Activated naive CD8-positive, alpha-beta T cell treated with anti-CD3 and anti-CD28 coated beads for 36 hours (primary cell): Measurements from ENCODE around the gene TMEM131. TPM values are rescaled to one million over a fixed set of nuclear protein-coding genes. Genes with fewer than 3 reads are reported as not detected.
"Not testable (repeated sequence)": the region's sequence is repeated elsewhere in the genome, so short reads cannot be mapped to it uniquely, and the experiment has no call there.

Experiments used
- DNase-seq: peaks from one replicate; pipeline ENCODE4 v3.0.0; 2021
- H3K27ac Mint-ChIP-seq: one replicate; pipeline ENCODE4 v1.8.0; 2022; ENCODE audit warnings: mild to moderate bottlenecking, moderate library complexity, mixed read lengths
- H3K27me3 Mint-ChIP-seq: one replicate; pipeline ENCODE4 v1.8.0; 2022; ENCODE audit warnings: mild to moderate bottlenecking, mixed read lengths
- H3K36me3 Mint-ChIP-seq: one replicate; pipeline ENCODE4 v1.8.0; 2021; ENCODE audit warnings: mild to moderate bottlenecking, mixed read lengths
- H3K4me1 Mint-ChIP-seq: one replicate; pipeline ENCODE4 v1.8.0; 2021; ENCODE audit warnings: mixed read lengths
- H3K4me3 Mint-ChIP-seq: one replicate; pipeline ENCODE4 v1.8.0; 2022; ENCODE audit warnings: mild to moderate bottlenecking, moderate library complexity, mixed read lengths
- H3K9me3 Mint-ChIP-seq: one replicate; pipeline ENCODE4 v1.8.0; 2022; ENCODE audit warnings: mixed read lengths
- total RNA-seq, 2 experiments: library from RNA; stranded (reverse); gene quantifications; one replicate each; pipeline ENCODE4 v1.2.3, GENCODE V29; 2021

TMEM131 gene
- total RNA-seq, 2 experiments from 2014 or later: 25.2 to 27.9 TPM

GRCh38 chr2:97958184-97958583 is 37.6 kb downstream of the TMEM131 start:
- Mint-ChIP-seq H3K27ac (no peak overlapping the region), H3K36me3 (peaks cover 11% of the 10 kb centered on the region), H3K9me3 (peaks cover 5% of the 10 kb centered on the region), H3K4me3 (no peak overlapping the region), H3K27me3 (no peaks in the 10 kb centered on the region), H3K4me1 (peaks cover 68% of the 10 kb centered on the region)
- no peak for DNase-seq

- Mint-ChIP-seq H3K4me1 (peaks cover 65% of the 10 kb centered on the region), H3K27ac (peak overlapping the region; percentile 30), H3K9me3 (peaks cover 5% of the 10 kb centered on the region), H3K4me3 (no peak overlapping the region), H3K27me3 (no peaks in the 10 kb centered on the region), H3K36me3 (peaks cover 11% of the 10 kb centered on the region)
- no peak for DNase-seq
Observed at GRCh38 chr2:97957432-97958183, 38.1 kb downstream of the TMEM131 start.

- H3K9me3 Mint-ChIP-seq, H3K27me3 Mint-ChIP-seq, H3K27ac Mint-ChIP-seq, H3K36me3 Mint-ChIP-seq, H3K4me3 Mint-ChIP-seq, DNase-seq: not testable (repeated sequence)
- peaks cover 68% of the 10 kb centered on the region for H3K4me1 Mint-ChIP-seq
Observed at GRCh38 chr2:97956753-97957152, 39.0 kb downstream of the TMEM131 start.

- Mint-ChIP-seq H3K4me1 (peaks cover 65% of the 10 kb centered on the region), H3K4me3 (no peak overlapping the region), H3K9me3 (no peaks in the 10 kb centered on the region), H3K36me3 (peaks cover 14% of the 10 kb centered on the region), H3K27ac (peak overlapping the region; percentile 51), H3K27me3 (no peaks in the 10 kb centered on the region)
- DNase-seq: no peak
Observed at GRCh38 chr2:97953853-97954252, 41.9 kb downstream of the TMEM131 start.

GRCh38 chr2:97952357-97952756 is 43.4 kb downstream of the TMEM131 start:
- Mint-ChIP-seq H3K27me3 (no peaks in the 10 kb centered on the region), H3K27ac (no peak overlapping the region), H3K4me3 (no peak overlapping the region), H3K36me3 (peaks cover 17% of the 10 kb centered on the region), H3K4me1 (peaks cover 57% of the 10 kb centered on the region), H3K9me3 (no peaks in the 10 kb centered on the region)
- no peak for DNase-seq

- no peak overlapping the region for H3K4me3 Mint-ChIP-seq
- H3K36me3 Mint-ChIP-seq: peaks cover 17% of the 10 kb centered on the region
- no peak overlapping the region for H3K27ac Mint-ChIP-seq
Observed at GRCh38 chr2:97951155-97951680, 44.5 kb downstream of the TMEM131 start.

GRCh38 chr2:97950329-97951154 is 45.2 kb downstream of the TMEM131 start:
- Mint-ChIP-seq H3K27ac (no peak overlapping the region), H3K36me3 (peaks cover 17% of the 10 kb centered on the region), H3K4me3 (no peak overlapping the region), H3K27me3 (no peaks in the 10 kb centered on the region), H3K9me3 (no peaks in the 10 kb centered on the region), H3K4me1 (peaks cover 59% of the 10 kb centered on the region)
- no peak for DNase-seq

More at GRCh38 chr2:97951155-97951680, 44.5 kb downstream of the TMEM131 start:
- H3K27me3 Mint-ChIP-seq: no peaks in the 10 kb centered on the region
- H3K9me3 Mint-ChIP-seq: no peaks in the 10 kb centered on the region
- peaks cover 63% of the 10 kb centered on the region for H3K4me1 Mint-ChIP-seq
- no peak for DNase-seq

- no peaks in the 10 kb centered on the region for H3K9me3 Mint-ChIP-seq
- peaks cover 16% of the 10 kb centered on the region for H3K36me3 Mint-ChIP-seq
- DNase-seq: no peak
- no peak overlapping the region for H3K4me3 Mint-ChIP-seq
- H3K27ac Mint-ChIP-seq: no peak overlapping the region
- peaks cover 56% of the 10 kb centered on the region for H3K4me1 Mint-ChIP-seq
- H3K27me3 Mint-ChIP-seq: no peaks in the 10 kb centered on the region
Observed at GRCh38 chr2:97948926-97949325, 46.8 kb downstream of the TMEM131 start.

GRCh38 chr2:97945791-97946190 is 50.0 kb downstream of the TMEM131 start:
- H3K27me3 Mint-ChIP-seq: no peaks in the 10 kb centered on the region
- H3K27ac Mint-ChIP-seq: no peak overlapping the region
- no peak for DNase-seq
- H3K4me3 Mint-ChIP-seq: no peak overlapping the region
- peaks cover 12% of the 10 kb centered on the region for H3K9me3 Mint-ChIP-seq
- H3K36me3 Mint-ChIP-seq: peaks cover 28% of the 10 kb centered on the region
- H3K4me1 Mint-ChIP-seq: peaks cover 35% of the 10 kb centered on the region

GRCh38 chr2:97936881-97937280 is 58.9 kb downstream of the TMEM131 start:
- H3K27ac Mint-ChIP-seq: no peak overlapping the region
- DNase-seq: no peak
- peaks cover 43% of the 10 kb centered on the region for H3K4me1 Mint-ChIP-seq
- H3K36me3 Mint-ChIP-seq: peaks cover 37% of the 10 kb centered on the region
- no peaks in the 10 kb centered on the region for H3K27me3 Mint-ChIP-seq
- peaks cover 22% of the 10 kb centered on the region for H3K9me3 Mint-ChIP-seq
- no peak overlapping the region for H3K4me3 Mint-ChIP-seq

- Mint-ChIP-seq H3K4me1 (peaks cover 44% of the 10 kb centered on the region), H3K27ac (no peak overlapping the region)
Observed at GRCh38 chr2:97936199-97936598, 59.5 kb downstream of the TMEM131 start.

GRCh38 chr2:97935719-97936161 is 60.0 kb downstream of the TMEM131 start:
- no peak overlapping the region for H3K27ac Mint-ChIP-seq

More at GRCh38 chr2:97936199-97936598, 59.5 kb downstream of the TMEM131 start:
- Mint-ChIP-seq H3K4me3 (no peak overlapping the region), H3K36me3 (peaks cover 30% of the 10 kb centered on the region), H3K27me3 (no peaks in the 10 kb centered on the region), H3K9me3 (peaks cover 16% of the 10 kb centered on the region)
- DNase-seq: no peak

GRCh38 chr2:97932975-97933662 is 62.6 kb downstream of the TMEM131 start:
- no peak overlapping the region for H3K4me3 Mint-ChIP-seq
- H3K27ac Mint-ChIP-seq: no peak overlapping the region
- peaks cover 55% of the 10 kb centered on the region for H3K4me1 Mint-ChIP-seq
- no peaks in the 10 kb centered on the region for H3K27me3 Mint-ChIP-seq
- H3K9me3 Mint-ChIP-seq: peaks cover 2% of the 10 kb centered on the region
- peaks cover 14% of the 10 kb centered on the region for H3K36me3 Mint-ChIP-seq
- no peak for DNase-seq

More at GRCh38 chr2:97935719-97936161, 60.0 kb downstream of the TMEM131 start:
- Mint-ChIP-seq H3K4me1 (peaks cover 48% of the 10 kb centered on the region), H3K27me3 (no peaks in the 10 kb centered on the region), H3K9me3 (peaks cover 15% of the 10 kb centered on the region), H3K4me3 (no peak overlapping the region), H3K36me3 (peaks cover 28% of the 10 kb centered on the region)
- no peak for DNase-seq

GRCh38 chr2:97931858-97932225 is 63.9 kb downstream of the TMEM131 start:
- peaks cover 2% of the 10 kb centered on the region for H3K9me3 Mint-ChIP-seq
- no peaks in the 10 kb centered on the region for H3K27me3 Mint-ChIP-seq
- H3K4me1 Mint-ChIP-seq: peaks cover 50% of the 10 kb centered on the region
- no peak for DNase-seq
- no peak overlapping the region for H3K4me3 Mint-ChIP-seq
- H3K36me3 Mint-ChIP-seq: peaks cover 7% of the 10 kb centered on the region
- no peak overlapping the region for H3K27ac Mint-ChIP-seq
